Measurements from ENCODE around the gene NRXN3.

GRCh38 chr14:78725086-78725485 is 554.9 kb downstream of the NRXN3 start:
- TF ChIP-seq CTCF (IDR thresholded peaks at IDR 0.05 in 2 of 3, conservative IDR thresholded peaks at IDR 0.05 in 1 of 3; ENCODE audit: borderline replicate concordance in 1 of 3, insufficient read depth in 1 of 3, low read depth in 2 of 3, low read length in 2 of 3): no peak
- TF ChIP-seq TCF7L2 (IDR thresholded peaks at IDR 0.05; ENCODE audit: borderline replicate concordance, extremely low read depth, insufficient read depth, insufficient read length): no peak

Data from HCT116 (cell line).